Endothelial cell of hepatic sinusoid (primary cell): ENCODE data around the gene ZNF24.

Experiments
- in situ Hi-C: cut with HindIII; loops from 2 replicates; pipeline ENCODE4 v1.10.0; 2017; ENCODE audit warnings: low sequenced_read_pairs

ZNF24 gene

GRCh38 chr18:35355140-35355618 is 11.0 kb upstream of the ZNF24 start:
- in situ Hi-C loops = no loop called here

- in situ Hi-C loops = no loop called here
Observed at GRCh38 chr18:35352778-35353177, 8.6 kb upstream of the ZNF24 start.

GRCh38 chr18:35352283-35352682 is 8.1 kb upstream of the ZNF24 start:
- in situ Hi-C loops = no loop called here

GRCh38 chr18:35348001-35348400 is 3.8 kb upstream of the ZNF24 start:
- in situ Hi-C loops = no loop called here

- in situ Hi-C loops = no loop called here
Observed at GRCh38 chr18:35345950-35346349, 1.7 kb upstream of the ZNF24 start.

- in situ Hi-C loops = no loop called here
Observed at GRCh38 chr18:35345460-35345921, 1.3 kb upstream of the ZNF24 start.

GRCh38 chr18:35344736-35345459 is 678 bp upstream of the ZNF24 start:
- in situ Hi-C loops = no loop called here

- in situ Hi-C loops = no loop called here
Observed at GRCh38 chr18:35343488-35343935, 708 bp downstream of the ZNF24 start.

GRCh38 chr18:35337286-35337685 is 6.9 kb downstream of the ZNF24 start:
- in situ Hi-C loops = no loop called here

GRCh38 chr18:35335866-35336265 is 8.4 kb downstream of the ZNF24 start:
- in situ Hi-C loops = no loop called here

- in situ Hi-C loops = no loop called here
Observed at GRCh38 chr18:35334821-35335220, 9.4 kb downstream of the ZNF24 start.

GRCh38 chr18:35334212-35334611 is 10.0 kb downstream of the ZNF24 start:
- in situ Hi-C loops = no loop called here

- in situ Hi-C loops = no loop called here
Observed at GRCh38 chr18:35331367-35332087, 12.7 kb downstream of the ZNF24 start.

- in situ Hi-C loops = no loop called here
Observed at GRCh38 chr18:35328868-35329267, 15.4 kb downstream of the ZNF24 start.

- in situ Hi-C loops = no loop called here
Observed at GRCh38 chr18:35326695-35327387, 17.4 kb downstream of the ZNF24 start.

- in situ Hi-C loops = no loop called here
Observed at GRCh38 chr18:35324926-35325655, 19.1 kb downstream of the ZNF24 start.

- in situ Hi-C loops = no loop called here
Observed at GRCh38 chr18:35322486-35323458, 21.4 kb downstream of the ZNF24 start.

- in situ Hi-C loops = no loop called here
Observed at GRCh38 chr18:35311496-35311895, 32.7 kb downstream of the ZNF24 start.

- in situ Hi-C loops = no loop called here
Observed at GRCh38 chr18:35306588-35307250, 37.5 kb downstream of the ZNF24 start.
